ENCODE measurements around the gene RHBDF1. TPM values are rescaled to one million over a fixed set of nuclear protein-coding genes. Genes with fewer than 3 reads are reported as not detected.

The RHBDF1 gene
- total RNA-seq, 1 experiment from 2014 or later: 5.8 TPM

- CTCF ChIA-PET: no interaction called here
- Histone ChIP-seq H3K9me3 (ENCODE audit: low read depth, low read length, poor library complexity, severe bottlenecking) (no peaks in the 10 kb centered on the region), H3K4me3 (ENCODE audit: low read depth, low read length, poor library complexity, severe bottlenecking) (no peak overlapping the region), H3K27me3 (replicated peaks; ENCODE audit: insufficient read depth, low read depth, low read length, poor library complexity) (no peaks in the 10 kb centered on the region), H3K27ac (ENCODE audit: low read depth, low read length, poor library complexity, severe bottlenecking) (no peak overlapping the region), H3K4me1 (ENCODE audit: insufficient read depth, low read length, poor library complexity, severe bottlenecking) (no peaks in the 10 kb centered on the region), H3K36me3 (ENCODE audit: insufficient read depth, low read length, poor library complexity, severe bottlenecking) (peaks cover 22% of the 10 kb centered on the region)
- POLR2A ChIA-PET (ENCODE audit: low non-redundant PET): no interaction called here
- intact Hi-C loops (cut with micrococcal nuclease; ENCODE audit: unreplicated experiment): no loop called here
- TF ChIP-seq CTCF (conservative IDR thresholded peaks at IDR 0.05; ENCODE audit: low read depth, low read length): no peak
- no peak for DNase-seq (ENCODE audit: low spot score)
- BruUV-seq (replicated peaks): no TSS peak
These were observed 13.7 kb downstream of the RHBDF1 start for GRCh38 chr16:58491-59439.

- TF ChIP-seq EZH2 (IDR thresholded peaks at IDR 0.05; ENCODE audit: borderline replicate concordance, low read depth, low read length, poor library complexity, severe bottlenecking) (no peak), CTCF (conservative IDR thresholded peaks at IDR 0.05; ENCODE audit: low read depth, low read length) (no peak)
- no TSS peak for BruUV-seq (replicated peaks)
- Histone ChIP-seq H3K27ac (ENCODE audit: low read depth, low read length, poor library complexity, severe bottlenecking) (no peak overlapping the region), H3K27me3 (replicated peaks; ENCODE audit: insufficient read depth, low read depth, low read length, poor library complexity) (no peaks in the 10 kb centered on the region), H3K4me3 (ENCODE audit: low read depth, low read length, poor library complexity, severe bottlenecking) (no peak overlapping the region), H3K9me3 (ENCODE audit: low read depth, low read length, poor library complexity, severe bottlenecking) (no peaks in the 10 kb centered on the region), H3K4me1 (ENCODE audit: insufficient read depth, low read length, poor library complexity, severe bottlenecking) (no peaks in the 10 kb centered on the region), H3K36me3 (ENCODE audit: insufficient read depth, low read length, poor library complexity, severe bottlenecking) (peaks cover 22% of the 10 kb centered on the region)
- ChIA-PET POLR2A (ENCODE audit: low non-redundant PET) (no interaction called here), CTCF (no interaction called here)
- DNase-seq (ENCODE audit: low spot score): no peak
- intact Hi-C loops (cut with micrococcal nuclease; ENCODE audit: unreplicated experiment): no loop called here
These were observed 14.7 kb downstream of the RHBDF1 start for GRCh38 chr16:57711-58110.

GRCh38 chr16:56231-56927, 16.1 kb downstream of the RHBDF1 start:
- CTCF ChIA-PET: interaction anchor here (1.6 kb wide), 1 partner anchor 51 kb away, joined by 3 read pairs; no protein-coding TSS in a partner anchor
- no peak for TF ChIP-seq EZH2 (IDR thresholded peaks at IDR 0.05; ENCODE audit: borderline replicate concordance, low read depth, low read length, poor library complexity, severe bottlenecking)
- no peak for TF ChIP-seq CTCF (conservative IDR thresholded peaks at IDR 0.05; ENCODE audit: low read depth, low read length)
- Histone ChIP-seq H3K27ac (ENCODE audit: low read depth, low read length, poor library complexity, severe bottlenecking) (no peak overlapping the region), H3K9me3 (ENCODE audit: low read depth, low read length, poor library complexity, severe bottlenecking) (no peaks in the 10 kb centered on the region), H3K4me1 (ENCODE audit: insufficient read depth, low read length, poor library complexity, severe bottlenecking) (peaks cover 1% of the 10 kb centered on the region), H3K27me3 (replicated peaks; ENCODE audit: insufficient read depth, low read depth, low read length, poor library complexity) (no peaks in the 10 kb centered on the region), H3K36me3 (ENCODE audit: insufficient read depth, low read length, poor library complexity, severe bottlenecking) (peaks cover 22% of the 10 kb centered on the region), H3K4me3 (ENCODE audit: low read depth, low read length, poor library complexity, severe bottlenecking) (no peak overlapping the region)
- POLR2A ChIA-PET (ENCODE audit: low non-redundant PET): no interaction called here
- BruUV-seq (replicated peaks): no TSS peak
- intact Hi-C loops (cut with micrococcal nuclease; ENCODE audit: unreplicated experiment): no loop called here
- DNase-seq (ENCODE audit: low spot score): no peak
